ENCODE results near the gene CFAP299.

GRCh38 chr4:80788798-80789197 is 453.3 kb downstream of the CFAP299 start:
- TF ChIP-seq, protein P1, sequence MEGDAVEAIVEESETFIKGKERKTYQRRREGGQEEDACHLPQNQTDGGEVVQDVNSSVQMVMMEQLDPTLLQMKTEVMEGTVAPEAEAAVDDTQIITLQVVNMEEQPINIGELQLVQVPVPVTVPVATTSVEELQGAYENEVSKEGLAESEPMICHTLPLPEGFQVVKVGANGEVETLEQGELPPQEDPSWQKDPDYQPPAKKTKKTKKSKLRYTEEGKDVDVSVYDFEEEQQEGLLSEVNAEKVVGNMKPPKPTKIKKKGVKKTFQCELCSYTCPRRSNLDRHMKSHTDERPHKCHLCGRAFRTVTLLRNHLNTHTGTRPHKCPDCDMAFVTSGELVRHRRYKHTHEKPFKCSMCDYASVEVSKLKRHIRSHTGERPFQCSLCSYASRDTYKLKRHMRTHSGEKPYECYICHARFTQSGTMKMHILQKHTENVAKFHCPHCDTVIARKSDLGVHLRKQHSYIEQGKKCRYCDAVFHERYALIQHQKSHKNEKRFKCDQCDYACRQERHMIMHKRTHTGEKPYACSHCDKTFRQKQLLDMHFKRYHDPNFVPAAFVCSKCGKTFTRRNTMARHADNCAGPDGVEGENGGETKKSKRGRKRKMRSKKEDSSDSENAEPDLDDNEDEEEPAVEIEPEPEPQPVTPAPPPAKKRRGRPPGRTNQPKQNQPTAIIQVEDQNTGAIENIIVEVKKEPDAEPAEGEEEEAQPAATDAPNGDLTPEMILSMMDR (IDR thresholded peaks at IDR 0.05) = no peak
- TF ChIP-seq POLR2A (IDR thresholded peaks at IDR 0.05) = no peak

All from right lobe of liver (tissue), 4 donors.